ENCODE measurements around the gene ABHD17A. TPM values are rescaled to one million over a fixed set of nuclear protein-coding genes. Genes with fewer than 3 reads are reported as not detected.

ABHD17A gene
- total RNA-seq, 6 experiments from 2014 or later = 20.4 to 49.5 (median 23.5) TPM

- Histone ChIP-seq H3K4me1 (peaks cover 0 to 13% (median 0%) of the 10 kb centered on the region in 4 donors), H3K36me3 (no peaks in the 10 kb centered on the region), H3K4me3 (no peak overlapping the region), H3K9me3 (no peaks in the 10 kb centered on the region), H3K27me3 (no peaks in the 10 kb centered on the region), H3K27ac (no peak overlapping the region)
- intact Hi-C loops (cut with DNase I) = no loop called here
- no peak for ATAC-seq
- WGBS (ENCODE audit: insufficient coverage, low coverage, low lambda C conversion rate, missing lambda C conversion rate) = 98% methylated on average over 6 of the region's 10 CpGs
- DNase-seq = no peak
- TF ChIP-seq CTCF (IDR thresholded peaks at IDR 0.05) (no peak), POLR2A (IDR thresholded peaks at IDR 0.05) (no peak)
Measured at GRCh38 chr19:1906985-1907562, 21.8 kb upstream of the ABHD17A start.

- H3K27me3 ChIP-seq = no peaks in the 10 kb centered on the region
- 70% methylated on average over 10 of the region's 15 CpGs for WGBS (ENCODE audit: insufficient coverage, low coverage, low lambda C conversion rate, missing lambda C conversion rate)
- no peaks in the 10 kb centered on the region for H3K9me3 ChIP-seq
- DNase-seq (no peak), ATAC-seq (no peak)
- intact Hi-C loops (cut with DNase I) = no loop called here
- H3K27ac ChIP-seq = peak overlapping the region; percentile 31 to 79 (median 48)
- no peaks in the 10 kb centered on the region for H3K36me3 ChIP-seq
- H3K4me1 ChIP-seq = peaks cover 0 to 13% (median 0%) of the 10 kb centered on the region in 4 donors
- peak overlapping the region; percentile 51 to 72 (median 63) for H3K4me3 ChIP-seq
- TF ChIP-seq POLR2A (IDR thresholded peaks at IDR 0.05) (no peak), CTCF (IDR thresholded peaks at IDR 0.05) (no peak)
Measured at GRCh38 chr19:1905863-1906375, 20.6 kb upstream of the ABHD17A start.

GRCh38 chr19:1905110-1905862, 20.0 kb upstream of the ABHD17A start, which contains the start of the genes ADAT3 and SCAMP4:
TSS of gene ADAT3 (plus strand) at chr19:1905399. CDS start at chr19:1912048, 6,649 bp downstream.
TSS of gene SCAMP4 (plus strand) at chr19:1905399. CDS start at chr19:1915020, 9,621 bp downstream.
- peaks cover 0 to 13% (median 0%) of the 10 kb centered on the region in 4 donors for H3K4me1 ChIP-seq
- H3K27me3 ChIP-seq = no peaks in the 10 kb centered on the region
- ATAC-seq (peak; percentile 91 to 97 (median 94)), DNase-seq (peak; percentile 100)
- H3K36me3 ChIP-seq = no peaks in the 10 kb centered on the region
- peak within 1 kb of the TSS; percentile 51 to 72 (median 63) for H3K4me3 ChIP-seq
- WGBS (ENCODE audit: insufficient coverage, low coverage, low lambda C conversion rate, missing lambda C conversion rate) = under 1% methylated on average over 13 of the region's 92 CpGs
- no peak for TF ChIP-seq CTCF (IDR thresholded peaks at IDR 0.05)
- peak; percentile 80 for TF ChIP-seq POLR2A (IDR thresholded peaks at IDR 0.05)
- intact Hi-C loops (cut with DNase I) = no loop called here
- H3K9me3 ChIP-seq = no peaks in the 10 kb centered on the region
- H3K27ac ChIP-seq = peak within 1 kb of the TSS; percentile 31 to 79 (median 48)

GRCh38 chr19:1904860-1905109, 19.5 kb upstream of the ABHD17A start:
- Histone ChIP-seq H3K9me3 (no peaks in the 10 kb centered on the region), H3K4me3 (peak overlapping the region in 2 of 3 donors; percentile 63 to 72), H3K4me1 (peaks cover 0 to 13% (median 0%) of the 10 kb centered on the region in 4 donors), H3K27me3 (no peaks in the 10 kb centered on the region), H3K27ac (peak overlapping the region in 2 of 3 donors; percentile 21 to 79), H3K36me3 (no peaks in the 10 kb centered on the region)
- TF ChIP-seq CTCF (IDR thresholded peaks at IDR 0.05) = no peak
- no peak for TF ChIP-seq POLR2A (IDR thresholded peaks at IDR 0.05)
- DNase-seq (no peak), ATAC-seq (no peak)
- WGBS (ENCODE audit: insufficient coverage, low coverage, low lambda C conversion rate, missing lambda C conversion rate) = 4% methylated on average over 3 of the region's 8 CpGs
- intact Hi-C loops (cut with DNase I) = no loop called here
